ENCODE results near the gene BEND6. TPM values are rescaled to one million over a fixed set of nuclear protein-coding genes. Genes with fewer than 3 reads are reported as not detected.
"Not testable (repeated sequence)": the region's sequence is repeated elsewhere in the genome, so short reads cannot be mapped to it uniquely, and the experiment has no call there.

The BEND6 gene
- total and polyA plus RNA-seq, 3 donors from 2014 or later = 0.87 to 1.4 (median 1.0) TPM

DNA sequence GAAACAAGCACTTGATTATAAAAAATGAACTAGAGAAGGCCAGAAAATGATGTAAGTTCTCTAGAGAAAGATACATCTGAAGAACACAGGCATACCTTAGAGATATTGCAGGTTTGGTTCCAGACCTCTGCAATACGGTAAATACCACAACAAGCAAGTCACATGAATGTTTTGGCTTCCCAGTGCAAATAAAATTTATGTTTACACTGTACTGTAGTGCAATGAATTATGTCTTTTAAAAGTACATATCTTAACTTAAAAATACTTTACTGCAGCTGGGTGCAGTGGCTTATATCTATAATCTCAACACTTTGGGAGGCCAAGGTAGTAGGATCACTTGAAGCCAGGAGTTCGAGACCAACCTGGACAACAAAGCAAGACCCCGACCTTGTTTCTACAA is 80.6 kb downstream of the BEND6 start:
- intact Hi-C loops (cut with DNase I; ENCODE audit: low total_unique reads) = no loop called here
- Histone ChIP-seq H3K4me3 (no peak overlapping the region), H3K36me3 (ENCODE audit: low read depth, missing control alignments) (no peaks in the 10 kb centered on the region), H3K27ac (no peak overlapping the region), H3K9me3 (no peaks in the 10 kb centered on the region), H3K4me1 (no peaks in the 10 kb centered on the region), H3K27me3 (no peaks in the 10 kb centered on the region)
- DNase-seq = no peak
- no peak for TF ChIP-seq POLR2A (IDR thresholded peaks at IDR 0.05)
- TF ChIP-seq, protein P1, sequence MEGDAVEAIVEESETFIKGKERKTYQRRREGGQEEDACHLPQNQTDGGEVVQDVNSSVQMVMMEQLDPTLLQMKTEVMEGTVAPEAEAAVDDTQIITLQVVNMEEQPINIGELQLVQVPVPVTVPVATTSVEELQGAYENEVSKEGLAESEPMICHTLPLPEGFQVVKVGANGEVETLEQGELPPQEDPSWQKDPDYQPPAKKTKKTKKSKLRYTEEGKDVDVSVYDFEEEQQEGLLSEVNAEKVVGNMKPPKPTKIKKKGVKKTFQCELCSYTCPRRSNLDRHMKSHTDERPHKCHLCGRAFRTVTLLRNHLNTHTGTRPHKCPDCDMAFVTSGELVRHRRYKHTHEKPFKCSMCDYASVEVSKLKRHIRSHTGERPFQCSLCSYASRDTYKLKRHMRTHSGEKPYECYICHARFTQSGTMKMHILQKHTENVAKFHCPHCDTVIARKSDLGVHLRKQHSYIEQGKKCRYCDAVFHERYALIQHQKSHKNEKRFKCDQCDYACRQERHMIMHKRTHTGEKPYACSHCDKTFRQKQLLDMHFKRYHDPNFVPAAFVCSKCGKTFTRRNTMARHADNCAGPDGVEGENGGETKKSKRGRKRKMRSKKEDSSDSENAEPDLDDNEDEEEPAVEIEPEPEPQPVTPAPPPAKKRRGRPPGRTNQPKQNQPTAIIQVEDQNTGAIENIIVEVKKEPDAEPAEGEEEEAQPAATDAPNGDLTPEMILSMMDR (IDR thresholded peaks at IDR 0.05) = no peak
- WGBS, 2 donors = 26 to 28% methylated on average over 3 of the region's 3 CpGs

DNA sequence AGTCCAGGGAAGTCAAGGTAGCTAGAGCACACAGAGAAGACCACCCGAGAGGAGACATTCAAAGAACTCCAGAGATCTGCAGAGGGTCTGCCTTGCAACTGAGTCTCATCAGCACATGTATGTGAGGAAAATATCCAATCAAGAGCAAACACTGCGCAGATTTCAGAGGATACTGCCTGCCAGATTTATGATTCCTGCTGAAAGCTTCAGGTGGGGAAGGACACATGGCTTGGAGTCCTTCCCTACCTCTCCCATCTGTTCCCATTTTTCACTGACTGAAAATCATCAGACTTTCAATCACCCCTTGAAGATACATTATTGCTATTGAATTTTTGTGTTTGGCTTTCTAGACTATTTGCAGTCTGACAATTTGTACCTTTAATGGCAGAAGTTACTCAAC is 84.0 kb downstream of the BEND6 start:
- WGBS, 2 donors = 95 to 100% methylated on average over 2 of the region's 2 CpGs
- no peak for DNase-seq
- intact Hi-C loops (cut with DNase I; ENCODE audit: low total_unique reads) = no loop called here

DNA sequence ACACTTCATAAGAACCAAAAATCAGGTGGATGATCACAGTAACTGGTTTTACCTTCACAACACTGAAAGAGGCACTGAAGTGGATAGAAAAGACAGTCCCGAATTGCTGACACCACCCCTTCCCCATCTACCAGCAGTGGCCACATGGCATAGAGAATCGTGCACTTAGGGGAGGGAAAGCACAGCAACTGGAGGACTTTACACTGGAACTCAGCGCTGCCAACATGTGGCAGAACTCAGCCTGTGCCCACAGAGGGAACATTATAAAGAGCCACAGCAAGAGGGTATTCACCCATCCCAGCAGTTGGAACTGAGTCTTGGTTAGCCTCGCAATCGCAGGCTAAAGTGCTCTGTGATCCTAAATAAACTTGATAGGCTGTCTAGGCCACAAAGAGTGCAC is 85.1 kb downstream of the BEND6 start:
- TF ChIP-seq, protein P1 (IDR thresholded peaks at IDR 0.05) = no peak
- TF ChIP-seq POLR2A (IDR thresholded peaks at IDR 0.05) = no peak
- no peak for DNase-seq
- Histone ChIP-seq H3K4me1 (no peaks in the 10 kb centered on the region), H3K4me3 (no peak overlapping the region), H3K27ac (no peak overlapping the region), H3K36me3 (ENCODE audit: low read depth, missing control alignments) (no peaks in the 10 kb centered on the region), H3K27me3 (no peaks in the 10 kb centered on the region), H3K9me3 (no peaks in the 10 kb centered on the region)
- intact Hi-C loops (cut with DNase I; ENCODE audit: low total_unique reads) = no loop called here
- WGBS, 2 donors = 89 to 91% methylated on average over 5 of the region's 5 CpGs

More for the DNA sequence above, 84.0 kb downstream of the BEND6 start:
- Histone ChIP-seq H3K36me3 (ENCODE audit: low read depth, missing control alignments) (no peaks in the 10 kb centered on the region), H3K4me1 (no peaks in the 10 kb centered on the region), H3K27me3 (no peaks in the 10 kb centered on the region), H3K4me3 (no peak overlapping the region), H3K27ac (no peak overlapping the region), H3K9me3 (no peaks in the 10 kb centered on the region)
- TF ChIP-seq, protein P1 (IDR thresholded peaks at IDR 0.05) = no peak
- TF ChIP-seq POLR2A (IDR thresholded peaks at IDR 0.05) = no peak

DNA sequence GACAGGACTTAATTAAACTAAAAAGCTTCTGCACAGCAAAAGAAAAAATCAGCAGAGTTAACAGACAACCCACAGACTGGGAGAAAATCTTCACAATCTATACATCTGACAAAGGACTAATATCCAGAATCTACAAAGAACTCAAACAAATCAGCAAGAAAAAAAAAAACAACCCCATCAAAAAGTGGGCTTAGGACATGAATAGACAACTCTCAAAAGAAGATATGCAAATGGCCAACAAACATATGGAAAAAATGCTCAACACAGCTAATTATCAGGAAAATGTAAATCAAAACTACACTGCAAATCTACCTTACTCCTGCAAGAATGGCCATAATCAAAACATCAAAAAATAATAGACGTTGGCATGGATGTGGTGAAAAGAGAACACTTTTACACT is 89.2 kb downstream of the BEND6 start:
- H3K9me3 ChIP-seq; H3K4me3 ChIP-seq; H3K27ac ChIP-seq; H3K36me3 ChIP-seq (ENCODE audit: low read depth, missing control alignments); H3K4me1 ChIP-seq; DNase-seq; H3K27me3 ChIP-seq; intact Hi-C loops (cut with DNase I; ENCODE audit: low total_unique reads): not testable (repeated sequence)
- WGBS, 2 donors = 78 to 80% methylated on average over 1 of the region's 1 CpG

DNA sequence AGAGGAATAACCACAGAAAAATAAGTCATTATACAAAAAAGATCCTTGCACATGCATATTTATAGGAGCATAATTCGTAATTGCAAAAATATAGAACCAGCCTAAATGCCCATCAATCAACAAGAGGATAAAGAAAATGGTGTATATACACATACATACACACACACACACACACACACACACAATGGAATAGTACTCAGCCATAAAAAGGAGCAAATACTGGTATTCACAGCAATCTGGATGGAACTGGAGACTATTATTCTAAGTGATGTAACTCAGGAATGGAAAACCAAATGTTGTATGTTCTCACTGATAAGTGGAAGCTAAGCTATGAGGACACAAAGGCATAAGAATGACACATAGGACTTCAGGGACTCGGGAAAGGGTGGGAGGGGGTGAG is 89.7 kb downstream of the BEND6 start:
- H3K9me3 ChIP-seq = no peaks in the 10 kb centered on the region
- no peaks in the 10 kb centered on the region for H3K27me3 ChIP-seq
- H3K4me1 ChIP-seq = no peaks in the 10 kb centered on the region
- no peaks in the 10 kb centered on the region for H3K36me3 ChIP-seq (ENCODE audit: low read depth, missing control alignments)
- intact Hi-C loops (cut with DNase I; ENCODE audit: low total_unique reads) = no loop called here
- H3K27ac ChIP-seq = no peak overlapping the region
- 91 to 97% methylated on average over 2 of the region's 2 CpGs for WGBS, 2 donors
- H3K4me3 ChIP-seq = no peak overlapping the region
- no peak for TF ChIP-seq POLR2A (IDR thresholded peaks at IDR 0.05)
- TF ChIP-seq, protein P1 (IDR thresholded peaks at IDR 0.05) = no peak
- DNase-seq = no peak

DNA sequence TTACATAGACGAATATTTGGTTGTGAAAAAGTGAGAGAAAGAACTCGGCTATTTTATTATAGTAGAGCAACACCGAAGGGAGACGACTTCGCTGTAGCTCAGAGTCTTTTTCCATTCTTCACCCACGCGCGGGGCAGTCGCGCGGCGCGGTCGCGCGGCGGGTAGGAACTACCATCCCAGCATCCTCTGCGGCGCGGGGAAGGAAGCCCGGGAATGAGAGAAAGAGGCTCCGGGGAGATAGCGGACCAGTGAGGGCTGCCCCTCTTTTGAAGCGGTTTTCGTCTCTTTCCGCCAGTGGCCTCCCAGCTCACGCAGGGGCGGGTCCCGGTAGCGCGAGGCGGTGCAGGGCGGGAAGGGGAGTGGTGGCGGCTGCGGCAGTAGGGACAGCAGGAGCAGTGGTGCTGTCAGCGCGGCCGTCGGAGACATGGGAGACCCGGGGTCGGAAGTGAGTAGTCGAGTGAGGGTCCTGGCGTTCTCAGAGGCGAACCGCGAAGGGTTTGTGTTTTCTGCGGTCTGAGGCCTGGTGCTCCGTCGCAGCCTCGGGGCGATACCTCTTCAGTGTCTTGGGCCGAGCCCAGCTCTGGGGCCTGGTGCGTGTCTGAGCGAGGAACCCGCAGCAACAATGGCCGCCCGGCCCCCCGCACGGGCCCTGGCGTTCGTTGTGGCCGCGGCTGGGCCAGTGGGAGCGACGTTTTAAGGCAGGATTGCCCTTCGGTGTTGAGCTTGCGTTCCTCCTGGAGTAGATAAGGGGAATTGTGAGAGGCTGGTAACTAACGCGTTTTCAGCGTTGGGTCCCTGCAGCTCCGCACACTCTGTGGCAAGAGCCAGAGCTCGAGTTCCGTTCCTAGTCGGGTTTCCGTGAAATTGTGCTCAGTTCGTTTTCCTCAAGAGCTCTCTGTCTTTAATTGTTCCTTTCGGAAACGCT is 91.7 kb downstream of the BEND6 start, which contains the start of gene KIAA1586:
KIAA1586 (plus strand) TSS at position 362 of the 925 bp plus-strand sequence; CDS start at position 425, 63 bp downstream.
- intact Hi-C loops (cut with DNase I; ENCODE audit: low total_unique reads); H3K4me1 ChIP-seq; H3K36me3 ChIP-seq (ENCODE audit: low read depth, missing control alignments); H3K27me3 ChIP-seq; H3K9me3 ChIP-seq: not testable (repeated sequence)
- peak within 1 kb of the TSS; percentile 44 to 66 for H3K27ac ChIP-seq
- peak within 1 kb of the TSS; percentile 64 to 67 for H3K4me3 ChIP-seq
- peak; percentile 95 for DNase-seq
- 0 to 2% methylated on average over 29 to 46 of the region's 78 CpGs for WGBS, 2 donors

DNA sequence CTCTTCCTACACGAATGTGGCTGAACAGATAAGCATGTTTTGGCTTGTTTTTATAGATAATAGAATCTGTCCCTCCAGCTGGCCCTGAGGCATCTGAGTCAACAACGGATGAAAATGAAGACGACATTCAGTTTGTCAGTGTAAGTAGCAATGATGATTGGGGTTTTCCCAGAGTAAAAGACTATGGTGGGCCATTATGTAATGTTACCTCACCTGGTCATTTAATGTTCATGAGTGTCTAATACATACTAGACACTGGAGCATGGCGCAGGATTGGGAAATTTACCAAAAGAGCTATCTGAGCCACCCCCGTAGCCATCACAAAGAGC is 92.3 kb downstream of the BEND6 start:
- no CpG with 5 or more reads among the region's 5 CpGs for WGBS, 2 donors
- H3K27me3 ChIP-seq; DNase-seq; H3K36me3 ChIP-seq (ENCODE audit: low read depth, missing control alignments); H3K4me3 ChIP-seq; intact Hi-C loops (cut with DNase I; ENCODE audit: low total_unique reads); H3K9me3 ChIP-seq; H3K27ac ChIP-seq; H3K4me1 ChIP-seq: not testable (repeated sequence)

DNA sequence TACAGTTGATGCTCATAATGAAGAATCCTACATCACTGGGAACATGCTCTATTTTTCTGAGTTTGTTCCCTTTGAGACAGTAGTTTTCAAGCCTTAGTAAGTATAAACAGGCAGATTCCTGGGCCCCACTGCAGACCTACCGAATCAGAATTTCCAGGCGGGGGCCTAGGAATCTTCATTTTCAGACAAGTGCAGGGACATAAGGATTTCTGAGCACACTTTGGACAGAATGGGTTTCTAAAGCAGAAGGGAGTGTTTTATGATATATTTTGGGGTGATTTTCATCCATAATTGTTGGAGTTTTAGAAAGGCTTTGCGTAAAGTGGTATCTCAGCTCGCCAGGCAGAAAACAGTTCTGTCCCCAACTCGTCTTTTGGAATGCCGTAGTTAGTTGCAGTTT is 93.0 kb downstream of the BEND6 start:
- H3K36me3 ChIP-seq (ENCODE audit: low read depth, missing control alignments); H3K4me1 ChIP-seq; H3K27me3 ChIP-seq; H3K9me3 ChIP-seq; H3K27ac ChIP-seq; intact Hi-C loops (cut with DNase I; ENCODE audit: low total_unique reads); H3K4me3 ChIP-seq; DNase-seq: not testable (repeated sequence)
- WGBS, 2 donors = 66 to 69% methylated on average over 4 to 6 of the region's 6 CpGs

Data from testis (tissue), 3 donors.